ENCODE data around the gene PARP4.
"Not testable (repeated sequence)": the region's sequence is repeated elsewhere in the genome, so short reads cannot be mapped to it uniquely, and the experiment has no call there.

The PARP4 gene

GRCh38 chr13:24454056-24454455 lies 58.5 kb downstream of the PARP4 start:
- peaks cover 4% of the 10 kb centered on the region for H3K4me1 Mint-ChIP-seq
- no peak overlapping the region for H3K27ac Mint-ChIP-seq
- H3K36me3 Mint-ChIP-seq (ENCODE audit: low read depth) = peaks cover 52% of the 10 kb centered on the region
- no peak for TF ChIP-seq CTCF (IDR thresholded peaks at IDR 0.05; ENCODE audit: unreplicated experiment in 3 of 3)
- H3K4me3 Mint-ChIP-seq = no peak overlapping the region
- H3K27me3 Mint-ChIP-seq (ENCODE audit: low read depth) = no peaks in the 10 kb centered on the region
- H3K9me3 Mint-ChIP-seq = no peaks in the 10 kb centered on the region

GRCh38 chr13:24452044-24452443 lies 60.5 kb downstream of the PARP4 start:
- H3K4me1 Mint-ChIP-seq = peaks cover 4% of the 10 kb centered on the region
- H3K27ac Mint-ChIP-seq = peak overlapping the region in 2 of 3 experiments; percentile 22 to 24
- H3K4me3 Mint-ChIP-seq = no peak overlapping the region
- H3K27me3 Mint-ChIP-seq (ENCODE audit: low read depth) = no peaks in the 10 kb centered on the region
- H3K36me3 Mint-ChIP-seq (ENCODE audit: low read depth) = peaks cover 51% of the 10 kb centered on the region
- no peaks in the 10 kb centered on the region for H3K9me3 Mint-ChIP-seq
- TF ChIP-seq CTCF (IDR thresholded peaks at IDR 0.05; ENCODE audit: unreplicated experiment in 3 of 3) = no peak

- Mint-ChIP-seq H3K36me3 (ENCODE audit: low read depth) (peaks cover 49% of the 10 kb centered on the region), H3K4me1 (peaks cover 4% of the 10 kb centered on the region), H3K9me3 (no peaks in the 10 kb centered on the region), H3K27me3 (ENCODE audit: low read depth) (no peaks in the 10 kb centered on the region), H3K4me3 (no peak overlapping the region), H3K27ac (peak overlapping the region; percentile 62 to 70 (median 64))
- no peak for TF ChIP-seq CTCF (IDR thresholded peaks at IDR 0.05; ENCODE audit: unreplicated experiment in 3 of 3)
Observed at GRCh38 chr13:24450530-24450929, 62.0 kb downstream of the PARP4 start.

- H3K4me1 Mint-ChIP-seq; H3K4me3 Mint-ChIP-seq; H3K27ac Mint-ChIP-seq; H3K9me3 Mint-ChIP-seq; H3K27me3 Mint-ChIP-seq (ENCODE audit: low read depth): not testable (repeated sequence)
- H3K36me3 Mint-ChIP-seq (ENCODE audit: low read depth) = peaks cover 51% of the 10 kb centered on the region
Observed at GRCh38 chr13:24444851-24445250, 67.7 kb downstream of the PARP4 start.

GRCh38 chr13:24443366-24443765 lies 69.2 kb downstream of the PARP4 start:
- Mint-ChIP-seq H3K9me3 (peaks cover 2% of the 10 kb centered on the region), H3K4me1 (no peaks in the 10 kb centered on the region), H3K4me3 (no peak overlapping the region), H3K27me3 (ENCODE audit: low read depth) (no peaks in the 10 kb centered on the region), H3K27ac (no peak overlapping the region), H3K36me3 (ENCODE audit: low read depth) (peaks cover 50% of the 10 kb centered on the region)
- TF ChIP-seq CTCF (IDR thresholded peaks at IDR 0.05; ENCODE audit: unreplicated experiment in 3 of 3) = no peak

- Mint-ChIP-seq H3K36me3 (ENCODE audit: low read depth) (peaks cover 68% of the 10 kb centered on the region), H3K9me3 (peaks cover 18% of the 10 kb centered on the region)
- not testable (repeated sequence) for H3K27me3 Mint-ChIP-seq (ENCODE audit: low read depth); H3K27ac Mint-ChIP-seq; H3K4me3 Mint-ChIP-seq; H3K4me1 Mint-ChIP-seq
Observed at GRCh38 chr13:24426045-24426444, 86.5 kb downstream of the PARP4 start.

- H3K4me3 Mint-ChIP-seq; H3K27me3 Mint-ChIP-seq (ENCODE audit: low read depth): not testable (repeated sequence)
- peaks cover 20% of the 10 kb centered on the region for H3K9me3 Mint-ChIP-seq
Observed at GRCh38 chr13:24419668-24420067, 92.9 kb downstream of the PARP4 start.

GRCh38 chr13:24407844-24408243 lies 104.7 kb downstream of the PARP4 start:
- Mint-ChIP-seq H3K27ac (no peak overlapping the region), H3K36me3 (ENCODE audit: low read depth) (no peaks in the 10 kb centered on the region), H3K4me1 (no peaks in the 10 kb centered on the region), H3K27me3 (ENCODE audit: low read depth) (no peaks in the 10 kb centered on the region), H3K9me3 (no peaks in the 10 kb centered on the region), H3K4me3 (no peak overlapping the region)
- no peak for TF ChIP-seq CTCF (IDR thresholded peaks at IDR 0.05; ENCODE audit: unreplicated experiment in 3 of 3)

More at GRCh38 chr13:24419668-24420067, 92.9 kb downstream of the PARP4 start:
- H3K36me3 Mint-ChIP-seq (ENCODE audit: low read depth) = peaks cover 63% of the 10 kb centered on the region
- not testable (repeated sequence) for H3K27ac Mint-ChIP-seq, H3K4me1 Mint-ChIP-seq
